GM19099 (cell line): ENCODE data around the gene ATP9A.

Source experiments
- POLR2A ChIP-seq: IDR thresholded peaks from 3 replicates; pipeline ENCODE4 v1.6.1; 2011; ENCODE audit warnings: low read depth; ENCODE audit not compliant: insufficient read length; ENCODE audit errors: extremely low read depth

Gene ATP9A

GRCh38 chr20:51640743-51641142 lies 127.4 kb downstream of the ATP9A start:
- no peak for TF ChIP-seq POLR2A

GRCh38 chr20:51639206-51639832 lies 128.9 kb downstream of the ATP9A start:
- no peak for TF ChIP-seq POLR2A

GRCh38 chr20:51637241-51637640 lies 130.9 kb downstream of the ATP9A start:
- no peak for TF ChIP-seq POLR2A

- no peak for TF ChIP-seq POLR2A
Measured at GRCh38 chr20:51636123-51636522, 132.1 kb downstream of the ATP9A start.

- no peak for TF ChIP-seq POLR2A
Measured at GRCh38 chr20:51635680-51636079, 132.5 kb downstream of the ATP9A start.

GRCh38 chr20:51634877-51635276 lies 133.3 kb downstream of the ATP9A start:
- no peak for TF ChIP-seq POLR2A

GRCh38 chr20:51634257-51634656 lies 133.9 kb downstream of the ATP9A start:
- no peak for TF ChIP-seq POLR2A

- no peak for TF ChIP-seq POLR2A
Measured at GRCh38 chr20:51633430-51633829, 134.8 kb downstream of the ATP9A start.

- no peak for TF ChIP-seq POLR2A
Measured at GRCh38 chr20:51631953-51632352, 136.2 kb downstream of the ATP9A start.

GRCh38 chr20:51631011-51631950 lies 136.9 kb downstream of the ATP9A start:
- no peak for TF ChIP-seq POLR2A

- no peak for TF ChIP-seq POLR2A
Measured at GRCh38 chr20:51629399-51630058, 138.7 kb downstream of the ATP9A start.

GRCh38 chr20:51628533-51629398 lies 139.4 kb downstream of the ATP9A start:
- no peak for TF ChIP-seq POLR2A

GRCh38 chr20:51627586-51627985 lies 140.6 kb downstream of the ATP9A start:
- no peak for TF ChIP-seq POLR2A

- TF ChIP-seq POLR2A: no peak
Measured at GRCh38 chr20:51625105-51625504, 143.1 kb downstream of the ATP9A start.
